ENCODE results near the gene CLEC11A. TPM values are rescaled to one million over a fixed set of nuclear protein-coding genes. Genes with fewer than 3 reads are reported as not detected.
"Not testable (repeated sequence)": the region's sequence is repeated elsewhere in the genome, so short reads cannot be mapped to it uniquely, and the experiment has no call there.

CLEC11A gene
- total RNA-seq, 4 donors from 2014 or later, result 3.3 to 4.6 (median 4.0) TPM; not detected in 1

GRCh38 chr19:50745221-50745620, 22.1 kb downstream of the CLEC11A start:
- no peaks in the 10 kb centered on the region for H3K27me3 ChIP-seq
- no peaks in the 10 kb centered on the region for H3K4me1 ChIP-seq
- TF ChIP-seq POLR2A (IDR thresholded peaks at IDR 0.05), result no peak
- TF ChIP-seq, protein P1, sequence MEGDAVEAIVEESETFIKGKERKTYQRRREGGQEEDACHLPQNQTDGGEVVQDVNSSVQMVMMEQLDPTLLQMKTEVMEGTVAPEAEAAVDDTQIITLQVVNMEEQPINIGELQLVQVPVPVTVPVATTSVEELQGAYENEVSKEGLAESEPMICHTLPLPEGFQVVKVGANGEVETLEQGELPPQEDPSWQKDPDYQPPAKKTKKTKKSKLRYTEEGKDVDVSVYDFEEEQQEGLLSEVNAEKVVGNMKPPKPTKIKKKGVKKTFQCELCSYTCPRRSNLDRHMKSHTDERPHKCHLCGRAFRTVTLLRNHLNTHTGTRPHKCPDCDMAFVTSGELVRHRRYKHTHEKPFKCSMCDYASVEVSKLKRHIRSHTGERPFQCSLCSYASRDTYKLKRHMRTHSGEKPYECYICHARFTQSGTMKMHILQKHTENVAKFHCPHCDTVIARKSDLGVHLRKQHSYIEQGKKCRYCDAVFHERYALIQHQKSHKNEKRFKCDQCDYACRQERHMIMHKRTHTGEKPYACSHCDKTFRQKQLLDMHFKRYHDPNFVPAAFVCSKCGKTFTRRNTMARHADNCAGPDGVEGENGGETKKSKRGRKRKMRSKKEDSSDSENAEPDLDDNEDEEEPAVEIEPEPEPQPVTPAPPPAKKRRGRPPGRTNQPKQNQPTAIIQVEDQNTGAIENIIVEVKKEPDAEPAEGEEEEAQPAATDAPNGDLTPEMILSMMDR (IDR thresholded peaks at IDR 0.05), result no peak
- H3K9me3 ChIP-seq, result no peaks in the 10 kb centered on the region
- H3K27ac ChIP-seq, result no peak overlapping the region
- DNase-seq, result no peak
- H3K36me3 ChIP-seq, result no peaks in the 10 kb centered on the region
- no peak overlapping the region for H3K4me3 ChIP-seq

GRCh38 chr19:50747141-50747540, 24.0 kb downstream of the CLEC11A start:
- not testable (repeated sequence) for H3K9me3 ChIP-seq, H3K36me3 ChIP-seq, H3K4me1 ChIP-seq, DNase-seq, H3K27me3 ChIP-seq, H3K4me3 ChIP-seq, H3K27ac ChIP-seq

- no peak for DNase-seq
- TF ChIP-seq POLR2A (IDR thresholded peaks at IDR 0.05), result no peak
- TF ChIP-seq, protein P1 (IDR thresholded peaks at IDR 0.05), result no peak
Measured at GRCh38 chr19:50749490-50749889, 26.3 kb downstream of the CLEC11A start.

GRCh38 chr19:50750010-50750409, 26.8 kb downstream of the CLEC11A start:
- Histone ChIP-seq H3K9me3 (no peaks in the 10 kb centered on the region), H3K4me3 (no peak overlapping the region), H3K27me3 (no peaks in the 10 kb centered on the region), H3K27ac (no peak overlapping the region), H3K36me3 (no peaks in the 10 kb centered on the region), H3K4me1 (no peaks in the 10 kb centered on the region)
- DNase-seq, result no peak
- TF ChIP-seq POLR2A (IDR thresholded peaks at IDR 0.05), result no peak
- TF ChIP-seq, protein P1 (IDR thresholded peaks at IDR 0.05), result no peak

More at GRCh38 chr19:50749490-50749889, 26.3 kb downstream of the CLEC11A start:
- Histone ChIP-seq H3K36me3 (no peaks in the 10 kb centered on the region), H3K27ac (no peak overlapping the region), H3K9me3 (no peaks in the 10 kb centered on the region), H3K27me3 (no peaks in the 10 kb centered on the region), H3K4me1 (no peaks in the 10 kb centered on the region), H3K4me3 (no peak overlapping the region)

GRCh38 chr19:50753879-50754278, 30.7 kb downstream of the CLEC11A start:
- Histone ChIP-seq H3K9me3 (no peaks in the 10 kb centered on the region), H3K27ac (no peak overlapping the region), H3K27me3 (no peaks in the 10 kb centered on the region), H3K4me3 (no peak overlapping the region), H3K36me3 (no peaks in the 10 kb centered on the region), H3K4me1 (no peaks in the 10 kb centered on the region)
- TF ChIP-seq, protein P1 (IDR thresholded peaks at IDR 0.05), result no peak
- no peak for TF ChIP-seq POLR2A (IDR thresholded peaks at IDR 0.05)
- no peak for DNase-seq

DNA sequence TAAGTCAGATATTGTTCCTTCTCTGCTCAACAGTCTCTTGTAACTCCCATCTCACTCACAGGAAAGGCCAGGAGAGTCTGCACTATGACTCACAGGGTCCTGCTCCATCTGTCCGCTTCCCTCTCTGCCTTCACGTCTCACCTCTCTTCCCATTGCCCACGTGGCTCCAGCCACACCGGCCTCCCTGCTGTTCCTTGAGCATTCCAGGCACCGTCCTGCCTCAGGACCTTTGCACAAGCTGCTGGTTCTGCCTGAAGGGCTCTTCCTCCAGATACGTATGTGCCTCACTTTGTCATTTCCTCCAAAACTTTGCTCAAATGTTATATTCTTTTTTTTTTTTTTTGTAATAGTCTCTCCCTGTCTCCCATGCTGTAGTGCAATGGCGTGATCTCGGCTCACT, 33.1 kb downstream of the CLEC11A start:
- H3K9me3 ChIP-seq, DNase-seq: not testable (repeated sequence)

GRCh38 chr19:50757624-50758023, 34.5 kb downstream of the CLEC11A start:
- H3K4me1 ChIP-seq, H3K27ac ChIP-seq, DNase-seq, H3K4me3 ChIP-seq, H3K36me3 ChIP-seq, H3K27me3 ChIP-seq, H3K9me3 ChIP-seq: not testable (repeated sequence)

More for the DNA sequence above, 33.1 kb downstream of the CLEC11A start:
- not testable (repeated sequence) for H3K27ac ChIP-seq, H3K36me3 ChIP-seq, H3K4me1 ChIP-seq, H3K27me3 ChIP-seq, H3K4me3 ChIP-seq

- not testable (repeated sequence) for DNase-seq, H3K27ac ChIP-seq
Measured at GRCh38 chr19:50759076-50759475, 35.9 kb downstream of the CLEC11A start.

More at GRCh38 chr19:50759076-50759475, 35.9 kb downstream of the CLEC11A start:
- H3K27me3 ChIP-seq, H3K4me3 ChIP-seq, H3K4me1 ChIP-seq, H3K9me3 ChIP-seq, H3K36me3 ChIP-seq: not testable (repeated sequence)
